GM12878 (cell line): Measurements from ENCODE around the gene HMGCL. TPM values are rescaled to one million over a fixed set of nuclear protein-coding genes. Genes with fewer than 3 reads are reported as not detected.

Source experiments
- ATF2 ChIP-seq: IDR thresholded peaks from 2 replicates; pipeline ENCODE4 v1.6.1; 2012; ENCODE audit warnings: low read length, inconsistent platforms
- BCL3 ChIP-seq: IDR thresholded peaks from 2 replicates; pipeline ENCODE4 v1.6.1; 2011; ENCODE audit warnings: borderline replicate concordance, low read depth, mild to moderate bottlenecking, moderate library complexity, low read length; ENCODE audit not compliant: insufficient read depth, poor library complexity, severe bottlenecking
- CHD2 ChIP-seq: IDR thresholded peaks from 2 replicates; pipeline ENCODE4 v1.6.1; 2011; ENCODE audit warnings: low read depth, low read length, improper control_type of control experiment, borderline replicate concordance
- EP300 ChIP-seq, 2 experiments: fragments of 150-350 bp in 1 of 2; IDR thresholded peaks; 2 replicates each; pipeline ENCODE4 v1.6.1; 2011 to 2012; ENCODE audit warnings: low read depth in 2 of 2, low read length in 2 of 2, borderline replicate concordance in 1 of 2, improper control_type of control experiment in 1 of 2, inconsistent platforms in 1 of 2; ENCODE audit not compliant: control insufficient read depth in 1 of 2
- EZH2 ChIP-seq: IDR thresholded peaks from 2 replicates; pipeline ENCODE4 v1.6.1; 2012; ENCODE audit warnings: low read depth, mild to moderate bottlenecking, control low read depth, inconsistent platforms, low read length, borderline replicate concordance; ENCODE audit not compliant: control insufficient read depth
- NFXL1 ChIP-seq: fragments of 450-650 bp; IDR thresholded peaks from 2 replicates; pipeline ENCODE4 v1.6.1; 2017; ENCODE audit warnings: antibody characterized with exemption, mild to moderate bottlenecking, borderline replicate concordance
- NFYB ChIP-seq: IDR thresholded peaks from 2 replicates; pipeline ENCODE4 v1.6.1; 2011; ENCODE audit warnings: low read depth, mild to moderate bottlenecking, low read length, improper control_type of control experiment, moderate library complexity; ENCODE audit not compliant: insufficient read depth
- POLR2AphosphoS5 ChIP-seq: IDR thresholded peaks from 2 replicates; pipeline ENCODE4 v1.6.1; 2011; ENCODE audit warnings: mild to moderate bottlenecking, low read length, inconsistent platforms
- RCOR1 ChIP-seq: conservative IDR thresholded peaks from 2 replicates; pipeline ENCODE4 v1.6.1; 2012; ENCODE audit warnings: low read depth, low read length, improper control_type of control experiment
- SP1 ChIP-seq: IDR thresholded peaks from one replicate; pipeline ENCODE4 v1.6.1; 2011; ENCODE audit warnings: low read depth, low read length
- SREBF2 ChIP-seq: IDR thresholded peaks from 2 replicates; pipeline ENCODE4 v1.6.1; 2012; ENCODE audit warnings: mild to moderate bottlenecking, low read length
- SUPT20H ChIP-seq: IDR thresholded peaks from 2 replicates; pipeline ENCODE4 v1.6.1; 2011; ENCODE audit warnings: low read depth, mild to moderate bottlenecking, low read length, moderate library complexity, borderline replicate concordance; ENCODE audit not compliant: control insufficient read depth
- TCF12 ChIP-seq: IDR thresholded peaks from 2 replicates; pipeline ENCODE4 v1.6.1; 2011; ENCODE audit warnings: low read depth, mild to moderate bottlenecking, low read length
- WRNIP1 ChIP-seq: IDR thresholded peaks from 2 replicates; pipeline ENCODE4 v1.6.1; 2011; ENCODE audit warnings: low read depth, low read length, improper control_type of control experiment, borderline replicate concordance
- YBX1 ChIP-seq: fragments of 450-650 bp; IDR thresholded peaks from 2 replicates; pipeline ENCODE4 v1.6.1; 2016; ENCODE audit warnings: antibody characterized with exemption
- ZNF207 ChIP-seq: fragments of 450-650 bp; IDR thresholded peaks from 2 replicates; pipeline ENCODE4 v1.6.1; 2014; ENCODE audit warnings: antibody characterized with exemption, mild to moderate bottlenecking, borderline replicate concordance
- ZNF592 ChIP-seq: fragments of 450-650 bp; IDR thresholded peaks from 2 replicates; pipeline ENCODE4 v1.6.1; 2017; ENCODE audit warnings: mild to moderate bottlenecking, moderate library complexity
- ZSCAN29 ChIP-seq: fragments of 450-650 bp; IDR thresholded peaks from 2 replicates; pipeline ENCODE4 v1.6.1; 2017; ENCODE audit warnings: mild to moderate bottlenecking, moderate library complexity
- polyA plus RNA-seq, 11 experiments: library from polyadenylated mRNA; depleted of rRNA in 4 of 11; unstranded in 6 of 11; stranded (reverse) in 5 of 11; fragments of >200 nt; fragmentation: Nextera tagmentation in 4 of 11; fragmentation: Illumina TruSeq in 1 of 11; extraction: Ambion mirVana in 4 of 11; extraction: Trizol in 1 of 11; gene quantifications; 1 replicate in 1 of 11; 2 replicates in 10 of 11; pipeline versions ENCODE4 v1.2.1 to v1.2.3, GENCODE V29; 2011 to 2016; ENCODE audit warnings: inconsistent platforms in 2 of 11, missing spikeins in 2 of 11, low read depth in 1 of 11
- total RNA-seq, 4 experiments: library from RNA; depleted of rRNA in 3 of 4; stranded (reverse); fragments of >200 nt in 3 of 4; fragmentation: Illumina TruSeq in 1 of 4; extraction: Trizol in 1 of 4; gene quantifications; 2 replicates each; pipeline versions ENCODE4 v1.2.1 to v1.2.3, GENCODE V29; 2013 to 2021

Gene HMGCL
- total and polyA plus RNA-seq, 10 of the 15 experiments (the other 5 are each of a cell fraction or from before 2014, with no cell fraction given) = 29.4 to 127 (median 36.4) TPM

- TF ChIP-seq CHD2 = no peak
- TF ChIP-seq ZSCAN29 = no peak
- no peak for TF ChIP-seq WRNIP1
- no peak for TF ChIP-seq NFYB
- 0 out of 2 replicates have a peak, but pooled peaks have one; percentile 36 for TF ChIP-seq ZNF592
- TF ChIP-seq TCF12 = no peak
- TF ChIP-seq BCL3 = no peak
- TF ChIP-seq SUPT20H = no peak
- no peak for TF ChIP-seq SP1
- TF ChIP-seq EZH2 = no peak
- TF ChIP-seq YBX1 = no peak
- TF ChIP-seq SREBF2 = no peak
- TF ChIP-seq NFXL1 = no peak
- 0 out of 2 replicates have a peak, but pooled peaks have one; percentile 29 for TF ChIP-seq ATF2
- no peak for TF ChIP-seq ZNF207
- TF ChIP-seq RCOR1 = no peak
- no peak for TF ChIP-seq EP300 (IDR thresholded peaks at IDR 0.05; ENCODE audit: borderline replicate concordance in 1 of 2, control insufficient read depth in 1 of 2, low read depth in 2 of 2, low read length in 2 of 2)
- no peak for TF ChIP-seq POLR2AphosphoS5
Measured at GRCh38 chr1:23809751-23810171, 15.5 kb downstream of the HMGCL start (continued).
